BLaER1 treated with 17β-estradiol and CSF1 and Interleukin-3, amounts not matched to agents 10 nM and 100 nM (cell line): ENCODE measurements around the gene U2AF1L4.

Experiments
- H3K27ac ChIP-seq, 11 experiments: shearing (Covaris generic); formaldehyde crosslinking; 2 replicates each; pipeline ENCODE4 v1.8.1; 2022
- H3K27me3 ChIP-seq, 11 experiments: shearing (Covaris generic); formaldehyde crosslinking; 2 replicates each; pipeline ENCODE4 v1.8.1; 2022
- H3K36me3 ChIP-seq, 11 experiments: shearing (Covaris generic); formaldehyde crosslinking; 2 replicates each; pipeline ENCODE4 v1.8.1; 2022
- H3K4me1 ChIP-seq, 10 experiments: shearing (Covaris generic); formaldehyde crosslinking; 2 replicates each; pipeline ENCODE4 v1.8.1; 2022
- H3K4me2 ChIP-seq, 11 experiments: shearing (Covaris generic); formaldehyde crosslinking; 2 replicates each; pipeline ENCODE4 v1.8.1; 2022
- H3K4me3 ChIP-seq, 10 experiments: shearing (Covaris generic); formaldehyde crosslinking; 2 replicates each; pipeline ENCODE4 v1.8.1; 2022
- H3K9ac ChIP-seq, 11 experiments: shearing (Covaris generic); formaldehyde crosslinking; 2 replicates each; pipeline ENCODE4 v1.8.1; 2022
- H3K9me3 ChIP-seq, 11 experiments: shearing (Covaris generic); formaldehyde crosslinking; replicated peaks in 1 of 11; 2 replicates each; pipeline ENCODE4 v1.8.1; 2022
- H4K20me1 ChIP-seq, 11 experiments: shearing (Covaris generic); formaldehyde crosslinking; 2 replicates each; pipeline ENCODE4 v1.8.1; 2022
- Cebpa-rat ChIP-seq, 11 experiments: shearing (Covaris generic); IDR thresholded peaks; 2 replicates each; pipeline ENCODE4 v1.8.1; 2022

U2AF1L4 gene

GRCh38 chr19:35745328-35746086 is at the start of gene U2AF1L4, which contains the start of gene PSENEN:
Gene U2AF1L4, minus strand, starts transcription at chr19:35745418. Its CDS starts 27 bp downstream, at chr19:35745391.
Gene PSENEN, plus strand, starts transcription at chr19:35745651. Its CDS starts 280 bp downstream, at chr19:35745931.
- TF ChIP-seq Cebpa-rat (IDR thresholded peaks at IDR 0.05): no peak
- Histone ChIP-seq H3K27me3 (no peaks in the 10 kb centered on the region), H3K36me3 (peaks cover 0 to 11% (median 3%) of the 10 kb centered on the region in 11 experiments; a peak in 3 of 22 replicates), H3K9ac (peak within 1 kb of the TSS; percentile 85 to 97 (median 93)), H3K4me2 (peak within 1 kb of the TSS; percentile 97 to 100 (median 98)), H3K4me3 (peak within 1 kb of the TSS; percentile 74 to 98 (median 88)), H3K27ac (peak within 1 kb of the TSS; percentile 90 to 98 (median 95)), H3K4me1 (peaks cover 62 to 82% (median 74%) of the 10 kb centered on the region in 10 experiments), H4K20me1 (no peaks in the 10 kb centered on the region), H3K9me3 (peaks cover 0 to 6% (median 0%) of the 10 kb centered on the region in 11 experiments; a peak in 2 of 22 replicates)

GRCh38 chr19:35793381-35794165 is 48.4 kb upstream of the U2AF1L4 start:
- peak overlapping the region in 7 of 11 experiments; percentile 22 to 67 (median 50); a peak in 11 of 22 replicates for H3K9ac ChIP-seq
- 0 out of 22 replicates have a peak, but pooled peaks cover 0 to under 1% (median 0%) of the 10 kb centered on the region in 11 experiments for H3K36me3 ChIP-seq
- H4K20me1 ChIP-seq: peaks cover 0 to 7% (median 0%) of the 10 kb centered on the region in 11 experiments; a peak in 1 of 22 replicates
- no peak for TF ChIP-seq Cebpa-rat (IDR thresholded peaks at IDR 0.05)
- H3K27me3 ChIP-seq: peaks cover 0 to 14% (median 7%) of the 10 kb centered on the region in 11 experiments; a peak in 10 of 22 replicates
- peaks cover 15 to 84% (median 64%) of the 10 kb centered on the region in 10 experiments for H3K4me1 ChIP-seq
- no peaks in the 10 kb centered on the region for H3K9me3 ChIP-seq
- H3K4me3 ChIP-seq: peak overlapping the region in 4 of 10 experiments; percentile 7 to 27 (median 16); a peak in 2 of 20 replicates
- peak overlapping the region in 9 of 11 experiments; percentile 11 to 79 (median 73); a peak in 18 of 22 replicates for H3K27ac ChIP-seq
- peak overlapping the region; percentile 62 to 97 (median 92) for H3K4me2 ChIP-seq

- no peak for TF ChIP-seq Cebpa-rat (IDR thresholded peaks at IDR 0.05)
- peak overlapping the region; percentile 62 to 97 (median 92) for H3K4me2 ChIP-seq
Observed at GRCh38 chr19:35792888-35793287, 47.7 kb upstream of the U2AF1L4 start.

GRCh38 chr19:35792312-35792711 is 47.1 kb upstream of the U2AF1L4 start:
- H3K36me3 ChIP-seq: peaks cover 0 to 14% (median 4%) of the 10 kb centered on the region in 11 experiments; a peak in 12 of 22 replicates

More at GRCh38 chr19:35792888-35793287, 47.7 kb upstream of the U2AF1L4 start:
- Histone ChIP-seq H4K20me1 (peaks cover 0 to 7% (median 0%) of the 10 kb centered on the region in 11 experiments; a peak in 1 of 22 replicates), H3K9me3 (no peaks in the 10 kb centered on the region), H3K9ac (peak overlapping the region in 7 of 11 experiments; percentile 22 to 67 (median 46); a peak in 11 of 22 replicates), H3K4me3 (peak overlapping the region in 4 of 10 experiments; percentile 7 to 27 (median 16); a peak in 2 of 20 replicates), H3K27me3 (peaks cover 0 to 13% (median 7%) of the 10 kb centered on the region in 11 experiments; a peak in 10 of 22 replicates), H3K27ac (peak overlapping the region in 9 of 11 experiments; percentile 11 to 79 (median 73); a peak in 18 of 22 replicates), H3K4me1 (peaks cover 15 to 78% (median 64%) of the 10 kb centered on the region in 10 experiments), H3K36me3 (peaks cover 0 to 8% (median 0%) of the 10 kb centered on the region in 11 experiments; a peak in 2 of 22 replicates)

GRCh38 chr19:35791814-35792279 is 46.6 kb upstream of the U2AF1L4 start:
- Histone ChIP-seq H3K27me3 (peaks cover 0 to 5% (median 3%) of the 10 kb centered on the region in 11 experiments; a peak in 8 of 22 replicates), H3K4me3 (no peak overlapping the region), H3K27ac (peak overlapping the region in 3 of 11 experiments; percentile 4 to 47 (median 38); a peak in 1 of 22 replicates), H4K20me1 (peaks cover 0 to 7% (median 0%) of the 10 kb centered on the region in 11 experiments; a peak in 3 of 22 replicates), H3K9me3 (no peaks in the 10 kb centered on the region), H3K9ac (0 out of 22 replicates have a peak overlapping the region, but pooled peaks of 1 of the 11 experiments have one; percentile 28), H3K36me3 (peaks cover 0 to 18% (median 8%) of the 10 kb centered on the region in 11 experiments; a peak in 12 of 22 replicates), H3K4me2 (peak overlapping the region in 9 of 11 experiments; percentile 79 to 97 (median 95); a peak in 17 of 22 replicates), H3K4me1 (peaks cover 15 to 72% (median 55%) of the 10 kb centered on the region in 10 experiments)
- no peak for TF ChIP-seq Cebpa-rat (IDR thresholded peaks at IDR 0.05)

More at GRCh38 chr19:35792312-35792711, 47.1 kb upstream of the U2AF1L4 start:
- TF ChIP-seq Cebpa-rat (IDR thresholded peaks at IDR 0.05): no peak
- Histone ChIP-seq H4K20me1 (peaks cover 0 to 7% (median 0%) of the 10 kb centered on the region in 11 experiments; a peak in 3 of 22 replicates), H3K4me3 (no peak overlapping the region), H3K4me2 (peak overlapping the region in 10 of 11 experiments; percentile 73 to 97 (median 94); a peak in 20 of 22 replicates), H3K27ac (peak overlapping the region in 5 of 11 experiments; percentile 73 to 79 (median 75); a peak in 8 of 22 replicates), H3K4me1 (peaks cover 15 to 76% (median 60%) of the 10 kb centered on the region in 10 experiments), H3K9ac (peak overlapping the region in 2 of 11 experiments; percentile 42 to 52; a peak in 1 of 22 replicates), H3K27me3 (peaks cover 0 to 10% (median 6%) of the 10 kb centered on the region in 11 experiments; a peak in 9 of 22 replicates), H3K9me3 (no peaks in the 10 kb centered on the region)

- Histone ChIP-seq H3K9ac (peak overlapping the region in 3 of 11 experiments; percentile 28 to 39 (median 29); a peak in 3 of 22 replicates), H3K4me2 (peak overlapping the region in 8 of 11 experiments; percentile 87 to 97 (median 95); a peak in 14 of 22 replicates), H4K20me1 (peaks cover 0 to 7% (median 0%) of the 10 kb centered on the region in 11 experiments; a peak in 3 of 22 replicates), H3K36me3 (peaks cover 0 to 25% (median 11%) of the 10 kb centered on the region in 11 experiments; a peak in 16 of 22 replicates), H3K4me3 (no peak overlapping the region), H3K9me3 (no peaks in the 10 kb centered on the region), H3K4me1 (peaks cover 15 to 66% (median 49%) of the 10 kb centered on the region in 10 experiments), H3K27me3 (no peaks in the 10 kb centered on the region), H3K27ac (peak overlapping the region in 3 of 11 experiments; percentile 40 to 50 (median 47); a peak in 4 of 22 replicates)
- TF ChIP-seq Cebpa-rat (IDR thresholded peaks at IDR 0.05): no peak
Observed at GRCh38 chr19:35790981-35791813, 46.0 kb upstream of the U2AF1L4 start.
